SK-N-SH treated with all-trans-retinoic acid at 6 μM for 48 hours (cell line): Measurements from ENCODE around the gene SH3PXD2A.

Experiments used
- CREB5 ChIP-seq: fragments of 250-450 bp; sonication (Bioruptor Pico); IDR thresholded peaks from 2 replicates; pipeline ENCODE4 v1.5.1; 2020; ENCODE audit warnings: low read depth, mild to moderate bottlenecking, moderate library complexity
- CSDC2 ChIP-seq: fragments of 250-450 bp; sonication (Bioruptor Pico); IDR thresholded peaks from 2 replicates; pipeline ENCODE4 v1.5.0; 2020; ENCODE audit warnings: mild to moderate bottlenecking, moderate library complexity
- ESRRG ChIP-seq: fragments of 250-450 bp; sonication (Bioruptor Pico); IDR thresholded peaks from 2 replicates; pipeline ENCODE4 v1.6.1; 2021; ENCODE audit warnings: mild to moderate bottlenecking
- ISL1 ChIP-seq: fragments of 250-450 bp; sonication (Bioruptor Pico); IDR thresholded peaks from 2 replicates; pipeline ENCODE4 v2.1.2; 2022; ENCODE audit warnings: mild to moderate bottlenecking, moderate library complexity
- PPARA ChIP-seq: fragments of 250-450 bp; sonication (Bioruptor Pico); IDR thresholded peaks from 2 replicates; pipeline ENCODE4 v1.5.0; 2020; ENCODE audit warnings: mild to moderate bottlenecking, borderline replicate concordance
- ZC3H10 ChIP-seq: fragments of 250-450 bp; sonication (Bioruptor Pico); IDR thresholded peaks from 2 replicates; pipeline ENCODE4 v1.5.1; 2021; ENCODE audit warnings: mild to moderate bottlenecking, moderate library complexity
- ZNF565 ChIP-seq: fragments of 450-650 bp; formaldehyde crosslinking; conservative IDR thresholded peaks from 2 replicates; pipeline ENCODE4 v1.5.0; 2020; ENCODE audit warnings: low read depth, mild to moderate bottlenecking, moderate library complexity

GRCh38 chr10:103566536-103566935 is 288.8 kb downstream of the SH3PXD2A start:
- TF ChIP-seq ESRRG, result no peak
- TF ChIP-seq ISL1 (CRISPR knock-in tag), result no peak
- TF ChIP-seq CSDC2 (CRISPR knock-in tag), result no peak
- TF ChIP-seq ZC3H10 (CRISPR knock-in tag), result no peak
- TF ChIP-seq ZNF565 (CRISPR knock-in tag), result no peak
- TF ChIP-seq CREB5 (CRISPR knock-in tag), result no peak
- TF ChIP-seq PPARA (CRISPR knock-in tag), result no peak
